ACHN (cell line): Measurements from ENCODE around the gene RAB11B.
"Not testable (repeated sequence)": the region's sequence is repeated elsewhere in the genome, so short reads cannot be mapped to it uniquely, and the experiment has no call there.

Source experiments
- DNase-seq: peaks from one replicate; pipeline ENCODE4 v3.0.0-alpha.2; 2015
- in situ Hi-C: cut with HindIII; loops from 2 replicates; pipeline ENCODE4 v1.10.0; 2017; ENCODE audit warnings: low sequenced_read_pairs, low pct_ligation_motif_present, low pct_unique_long_range_greater_than_20kb

The RAB11B gene

GRCh38 chr19:8367327-8368001 lies 22.7 kb upstream of the RAB11B start:
- peak; percentile 90 for DNase-seq
- in situ Hi-C loops: no loop called here

GRCh38 chr19:8370176-8371010 lies 19.8 kb upstream of the RAB11B start:
- in situ Hi-C loops: no loop called here
- DNase-seq: no peak

- DNase-seq: no peak
- in situ Hi-C loops: no loop called here
These were observed 19.0 kb upstream of the RAB11B start for GRCh38 chr19:8371011-8371804.

DNA sequence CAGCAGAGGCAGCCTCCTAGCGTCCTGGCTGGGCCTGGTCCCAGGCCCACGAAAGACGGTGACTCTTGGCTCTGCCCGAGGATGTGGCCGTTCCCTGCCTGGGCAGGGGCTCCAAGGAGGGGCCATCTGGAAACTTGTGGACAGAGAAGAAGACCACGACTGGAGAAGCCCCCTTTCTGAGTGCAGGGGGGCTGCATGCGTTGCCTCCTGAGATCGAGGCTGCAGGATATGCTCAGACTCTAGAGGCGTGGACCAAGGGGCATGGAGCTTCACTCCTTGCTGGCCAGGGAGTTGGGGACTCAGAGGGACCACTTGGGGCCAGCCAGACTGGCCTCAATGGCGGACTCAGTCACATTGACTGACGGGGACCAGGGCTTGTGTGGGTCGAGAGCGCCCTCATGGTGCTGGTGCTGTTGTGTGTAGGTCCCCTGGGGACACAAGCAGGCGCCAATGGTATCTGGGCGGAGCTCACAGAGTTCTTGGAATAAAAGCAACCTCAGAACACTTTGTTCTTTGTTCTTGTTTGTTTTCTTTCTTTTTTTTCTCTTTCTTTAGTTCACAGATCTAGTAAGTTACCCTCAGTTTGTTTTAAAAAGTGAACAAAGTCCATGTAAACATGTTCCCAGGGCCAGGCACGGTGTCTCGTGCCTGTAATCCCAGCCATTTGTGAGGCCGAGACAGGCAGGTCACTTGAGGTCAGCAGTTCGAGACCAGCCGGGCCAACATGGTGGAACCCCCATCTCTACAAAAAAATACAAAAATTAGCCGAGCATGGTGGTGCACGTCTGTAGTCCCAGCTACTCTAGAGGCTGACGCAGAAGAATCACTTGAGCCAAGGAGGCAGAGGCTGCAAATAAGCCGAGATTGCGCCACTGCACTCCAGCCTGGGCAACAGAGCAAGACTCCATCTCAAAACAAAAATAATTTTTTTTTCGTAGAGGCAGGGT lies 16.0 kb upstream of the RAB11B start:
- in situ Hi-C loops: no loop called here
- DNase-seq: no peak

DNA sequence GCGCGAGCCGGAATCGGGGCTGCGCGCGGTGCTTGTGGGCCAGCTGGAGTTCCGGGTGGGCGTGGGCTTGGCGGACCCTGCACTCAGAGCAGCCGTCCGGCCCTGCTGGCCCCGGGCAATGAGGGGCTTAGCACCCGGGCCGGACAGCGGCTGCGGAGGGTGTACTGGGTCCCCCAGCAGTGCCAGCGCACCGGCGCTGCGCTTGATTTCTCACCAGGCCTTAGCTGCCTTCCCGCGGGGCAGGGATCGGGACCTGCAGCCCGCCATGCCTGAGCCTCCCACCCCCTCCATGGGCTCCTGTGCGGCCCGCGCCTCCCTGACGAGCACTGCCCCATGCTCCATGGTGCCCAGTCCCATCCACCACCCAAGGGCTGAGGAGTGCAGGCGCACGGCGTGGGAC lies 14.4 kb upstream of the RAB11B start:
- in situ Hi-C loops: not testable (repeated sequence)

GRCh38 chr19:8376373-8376974 lies 13.7 kb upstream of the RAB11B start:
- in situ Hi-C loops, DNase-seq: not testable (repeated sequence)

More for the DNA sequence above, 14.4 kb upstream of the RAB11B start:
- DNase-seq: not testable (repeated sequence)

GRCh38 chr19:8377598-8377997 lies 12.6 kb upstream of the RAB11B start:
- in situ Hi-C loops: no loop called here
- no peak for DNase-seq

DNA sequence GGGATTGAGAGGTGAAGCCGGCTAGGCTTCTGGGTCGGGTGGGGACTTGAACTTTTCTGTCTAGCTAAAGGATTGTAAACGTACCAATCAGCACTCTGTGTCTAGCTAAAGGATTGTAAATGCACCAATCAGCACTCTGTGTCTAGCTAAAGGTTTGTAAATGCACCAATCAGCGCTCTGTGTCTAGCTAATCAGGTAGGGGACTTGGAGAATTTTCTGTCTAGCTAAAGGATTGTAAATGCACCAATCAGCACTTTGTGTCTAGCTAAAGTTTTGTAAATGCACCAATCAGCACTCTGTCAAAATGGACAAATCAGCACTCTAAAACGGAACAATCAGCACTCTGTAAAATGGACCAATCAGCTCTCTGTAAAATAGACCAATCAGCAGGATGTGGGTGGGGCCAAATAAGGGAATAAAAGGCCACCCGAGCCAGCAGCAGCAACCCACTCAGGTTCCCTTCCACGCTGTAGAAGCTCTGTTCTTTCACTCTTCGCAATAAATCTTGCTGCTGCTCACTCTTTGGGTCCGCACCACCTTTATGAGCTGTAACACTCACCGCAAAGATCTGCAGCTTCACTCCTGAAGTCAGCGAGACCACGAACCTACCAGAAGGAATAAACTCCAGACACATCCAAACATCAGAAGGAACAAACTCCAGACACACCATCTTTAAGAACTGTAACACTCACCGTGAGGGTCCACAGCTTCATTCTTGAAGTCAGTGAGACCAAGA lies 10.8 kb upstream of the RAB11B start:
- DNase-seq, in situ Hi-C loops: not testable (repeated sequence)

- DNase-seq, in situ Hi-C loops: not testable (repeated sequence)
These were observed 5.6 kb upstream of the RAB11B start for GRCh38 chr19:8384569-8384968.

DNA sequence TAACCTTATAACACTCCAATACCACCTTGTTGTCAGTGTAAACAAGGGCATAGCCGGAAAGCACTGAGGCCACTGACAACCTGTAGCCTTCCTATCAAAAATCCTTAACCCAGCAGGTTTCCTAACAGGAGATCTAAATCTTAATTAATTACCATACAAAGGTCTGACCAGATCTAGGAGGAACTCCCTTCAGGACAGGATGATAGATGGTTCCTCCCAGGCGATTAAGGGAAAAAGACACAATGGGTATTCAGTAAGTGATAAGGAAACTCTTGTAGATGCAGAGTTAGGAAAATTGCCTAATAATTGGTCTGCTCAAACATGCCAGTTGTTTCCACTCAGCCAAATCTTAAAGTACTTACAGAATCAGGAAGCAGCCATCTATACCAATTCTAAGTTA lies 5.1 kb upstream of the RAB11B start:
- DNase-seq, in situ Hi-C loops: not testable (repeated sequence)

- in situ Hi-C loops, DNase-seq: not testable (repeated sequence)
These were observed 4.6 kb upstream of the RAB11B start for GRCh38 chr19:8385566-8385965.

GRCh38 chr19:8386419-8386818 lies 3.7 kb upstream of the RAB11B start:
- DNase-seq, in situ Hi-C loops: not testable (repeated sequence)

DNA sequence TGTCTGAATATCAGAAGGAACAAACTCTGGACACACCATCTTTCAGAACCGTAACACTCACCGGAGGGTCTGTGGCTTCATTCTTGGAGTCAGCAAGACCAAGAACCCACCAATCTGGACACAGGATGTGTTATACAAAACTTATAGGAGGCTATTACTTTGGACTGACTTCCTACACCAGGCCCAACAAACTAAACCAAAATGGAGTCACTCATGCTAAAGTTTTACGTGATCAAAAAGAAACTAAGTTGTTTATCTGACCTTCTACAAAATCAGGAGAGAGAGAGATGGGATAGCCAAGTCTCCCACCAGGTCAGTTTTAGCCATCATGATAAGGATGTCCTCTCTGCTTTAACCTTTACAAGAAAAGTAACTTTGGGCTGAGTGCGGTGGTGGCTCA lies 3.2 kb upstream of the RAB11B start:
- no peak for DNase-seq
- in situ Hi-C loops: no loop called here

DNA sequence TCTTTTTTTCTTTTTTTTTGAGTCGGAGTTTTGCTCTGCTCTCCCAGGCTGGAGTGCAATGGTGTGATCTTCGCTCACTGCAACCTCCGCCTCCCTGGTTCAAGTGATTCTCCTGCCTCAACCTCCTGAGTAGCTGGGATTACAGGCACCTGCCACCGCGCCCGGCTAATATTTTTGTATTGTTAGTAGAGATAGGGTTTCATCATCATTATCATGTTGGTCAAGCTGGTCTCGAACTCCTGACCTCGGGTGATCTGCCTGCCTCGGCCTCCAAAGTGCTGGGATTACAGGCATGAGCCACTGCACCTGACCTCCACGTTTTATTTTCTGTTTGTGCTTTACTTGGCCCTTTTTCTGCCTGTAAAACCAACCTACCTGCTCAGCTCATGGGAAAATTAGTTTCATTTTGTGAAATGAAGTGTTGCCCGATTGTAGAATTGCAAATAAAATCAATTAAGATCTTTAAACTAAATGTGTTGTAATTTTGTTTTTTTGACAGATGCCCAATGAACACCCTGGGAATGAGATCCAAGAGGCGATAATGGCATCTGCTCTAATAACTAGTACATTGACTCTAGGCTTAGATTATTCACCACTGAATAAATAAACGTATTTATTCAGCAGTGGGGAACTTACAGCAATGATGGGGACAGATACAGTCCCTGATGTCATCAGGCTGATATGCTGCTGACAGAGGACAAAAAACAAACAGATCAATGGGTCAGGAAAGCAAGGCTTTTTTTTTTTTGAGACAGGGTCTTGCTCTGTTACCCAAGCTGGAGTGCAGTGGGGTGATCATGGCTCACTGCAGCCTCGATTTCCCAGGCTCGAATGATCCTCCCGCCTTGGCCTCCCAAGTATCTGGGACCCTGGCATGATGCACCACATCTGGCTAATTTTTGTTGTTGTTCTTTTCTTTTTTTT lies 2.2 kb upstream of the RAB11B start:
- in situ Hi-C loops: no loop called here
- DNase-seq: no peak

DNA sequence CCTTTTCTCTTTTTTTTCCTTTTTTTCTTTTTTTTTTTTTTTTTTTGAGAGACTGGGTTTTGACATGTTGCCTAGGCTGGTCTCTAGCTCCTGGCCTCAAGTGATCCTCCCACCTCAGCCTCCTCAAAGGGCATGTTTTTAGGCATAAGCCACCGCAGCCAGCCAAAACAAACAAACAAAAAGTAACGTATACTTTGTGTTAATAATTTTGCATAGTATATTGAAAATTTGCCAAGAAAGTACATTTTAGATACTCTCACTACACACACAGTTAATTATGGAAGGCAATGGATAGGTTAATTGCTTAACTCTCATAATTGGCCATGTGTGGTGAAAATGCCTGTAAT lies 1.6 kb upstream of the RAB11B start:
- no peak for DNase-seq
- in situ Hi-C loops: no loop called here

DNA sequence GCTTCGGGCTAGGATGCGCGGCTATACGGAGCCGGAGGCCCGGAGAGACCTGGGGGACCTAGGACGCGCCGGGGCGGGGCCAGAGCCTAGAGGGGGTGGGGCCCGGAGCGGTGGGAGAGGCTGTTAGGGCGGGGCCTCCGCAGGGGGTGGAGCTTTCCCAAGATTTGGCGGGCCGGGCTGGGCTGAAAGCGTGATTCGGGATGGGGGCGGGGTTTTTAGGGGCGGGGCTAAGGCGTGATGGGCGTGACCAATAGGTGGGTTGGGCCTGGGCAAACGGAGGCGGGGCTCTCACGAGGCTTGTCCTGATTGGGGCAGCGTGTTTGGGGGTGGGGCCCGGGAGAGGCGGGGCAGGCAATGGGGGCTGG lies 439 bp downstream of the RAB11B start:
- in situ Hi-C loops: no loop called here
- peak; percentile 81 for DNase-seq
